PC-3 (cell line): ENCODE data around the gene TPO.

Source experiments
- CTCF ChIP-seq: fragments of 300-600 bp; sonication (generic); conservative IDR thresholded peaks from 2 replicates; pipeline ENCODE4 v1.5.1; 2017; ENCODE audit warnings: antibody characterized with exemption, low read depth, mild to moderate bottlenecking, low read length
- EZH2 ChIP-seq: fragments of 300-600 bp; sonication (generic); IDR thresholded peaks from one replicate; pipeline ENCODE4 v1.6.1; 2017; ENCODE audit warnings: antibody characterized with exemption, mild to moderate bottlenecking, low read length; ENCODE audit not compliant: unreplicated experiment

- no peak for TF ChIP-seq CTCF
- TF ChIP-seq EZH2 = no peak
Measured at GRCh38 chr2:1422716-1423285, 9.5 kb downstream of the TPO start.
